IMR-90 (cell line): ENCODE measurements around the gene NRIP2. TPM values are rescaled to one million over a fixed set of nuclear protein-coding genes. Genes with fewer than 3 reads are reported as not detected.
A peak's percentile ranks its signal among the peaks of the same experiment; 100 is the strongest.

Experiments used
- ATAC-seq: fragments of 200-7000 bp; cut with Tn5 transposase; 2 replicates; pipeline ENCODE4 v1.9.1; 2020; ENCODE audit warnings: low read depth, mild to moderate bottlenecking, moderate library complexity
- BruUV-seq: library from RNA; stranded (reverse); fragments of 400-500 nt; replicated peaks from 2 replicates; lab custom pipeline; 2021; lab: Mats Ljungman, UMichigan
- CTCF ChIA-PET: fragments of 300-600 bp; formaldehyde crosslinking; extraction: SDS; loops from one replicate; lab custom pipeline; 2021; ENCODE audit warnings: antibody characterized with exemption; lab: Yijun Ruan, JAX
- POLR2A ChIA-PET: fragments of 300-600 bp; sonication (Branson Sonifier 250); formaldehyde crosslinking; loops from one replicate; lab custom pipeline; 2022; ENCODE audit warnings: antibody characterized with exemption; ENCODE audit not compliant: unreplicated experiment; lab: Charles Lee
- DNase-seq: peaks from one replicate; pipeline ENCODE4 v3.0.0; 2013
- H2AFZ ChIP-seq: replicated peaks from 2 replicates; pipeline ENCODE3; 2013; ENCODE audit warnings: low read length, mild to moderate bottlenecking; ENCODE audit not compliant: poor library complexity
- H2AK5ac ChIP-seq: 2 replicates; pipeline ENCODE4 v1.6.1; 2013; ENCODE audit warnings: low read depth, low read length, inconsistent platforms
- H2AK9ac ChIP-seq: replicated peaks from 2 replicates; pipeline ENCODE3; 2013; ENCODE audit warnings: mild to moderate bottlenecking, low read depth, low read length, moderate library complexity; ENCODE audit not compliant: poor library complexity
- H2BK120ac ChIP-seq: 2 replicates; pipeline ENCODE4 v1.6.1; 2013; ENCODE audit warnings: low read depth, low read length, inconsistent platforms
- H2BK15ac ChIP-seq: 3 replicates; pipeline ENCODE4 v1.6.1; 2013; ENCODE audit warnings: low read depth, low read length, inconsistent platforms
- H2BK20ac ChIP-seq: 2 replicates; pipeline ENCODE4 v1.6.1; 2013; ENCODE audit warnings: low read depth, mild to moderate bottlenecking, inconsistent platforms, low read length, moderate library complexity
- H2BK5ac ChIP-seq: 2 replicates; pipeline ENCODE4 v1.6.1; 2013; ENCODE audit warnings: mild to moderate bottlenecking, low read depth, low read length, inconsistent platforms; ENCODE audit not compliant: poor library complexity, severe bottlenecking
- H3K14ac ChIP-seq: replicated peaks from 2 replicates; pipeline ENCODE4 v1.6.1; 2013; ENCODE audit warnings: low read depth, low read length, inconsistent platforms
- H3K18ac ChIP-seq: 2 replicates; pipeline ENCODE4 v1.6.1; 2013; ENCODE audit warnings: low read depth, low read length, control low read depth
- H3K23ac ChIP-seq: 2 replicates; pipeline ENCODE4 v1.6.1; 2013; ENCODE audit warnings: low read depth, low read length, inconsistent platforms
- H3K27ac ChIP-seq: 2 replicates; pipeline ENCODE4 v1.5.1; 2013; ENCODE audit warnings: mild to moderate bottlenecking, control low read depth, low read length; ENCODE audit not compliant: insufficient read depth
- H3K27me3 ChIP-seq: 2 replicates; pipeline ENCODE4 v1.6.1; 2013; ENCODE audit warnings: low read length; ENCODE audit not compliant: control insufficient read depth, insufficient read depth
- H3K36me3 ChIP-seq: 2 replicates; pipeline ENCODE4 v1.6.1; 2013; ENCODE audit warnings: low read length, mixed read lengths; ENCODE audit not compliant: control insufficient read depth, insufficient read depth
- H3K4ac ChIP-seq: 2 replicates; pipeline ENCODE4 v1.6.1; 2013; ENCODE audit warnings: low read depth, low read length, inconsistent platforms
- H3K4me1 ChIP-seq: 2 replicates; pipeline ENCODE4 v1.6.1; 2013; ENCODE audit warnings: low read length, mixed read lengths; ENCODE audit not compliant: control insufficient read depth, insufficient read depth
- H3K4me2 ChIP-seq: 2 replicates; pipeline ENCODE4 v1.6.1; 2013; ENCODE audit warnings: low read depth, mild to moderate bottlenecking, control low read depth, low read length, moderate library complexity
- H3K4me3 ChIP-seq: 2 replicates; pipeline ENCODE4 v1.5.1; 2013; ENCODE audit warnings: low read depth, mild to moderate bottlenecking, control low read depth, low read length, moderate library complexity; ENCODE audit not compliant: insufficient read depth
- H3K56ac ChIP-seq: 2 replicates; pipeline ENCODE4 v1.6.1; 2013; ENCODE audit warnings: low read length, inconsistent platforms; ENCODE audit not compliant: insufficient read depth; ENCODE audit errors: extremely low read depth
- H3K79me1 ChIP-seq, 2 experiments: 2 replicates each; pipeline ENCODE4 v1.6.1; 2013; ENCODE audit warnings: low read length in 2 of 2, inconsistent platforms in 1 of 2, low read depth in 1 of 2
- H3K9ac ChIP-seq: 2 replicates; pipeline ENCODE4 v1.6.1; 2013; ENCODE audit warnings: low read depth, low read length, control low read depth
- H3K9me1 ChIP-seq: 2 replicates; pipeline ENCODE4 v1.6.1; 2013; ENCODE audit warnings: low read length, inconsistent platforms; ENCODE audit not compliant: insufficient read depth
- H3K9me3 ChIP-seq: 2 replicates; pipeline ENCODE4 v1.6.1; 2013; ENCODE audit warnings: low read length; ENCODE audit not compliant: control insufficient read depth, insufficient read depth
- H4K20me1 ChIP-seq: 2 replicates; pipeline ENCODE4 v1.6.1; 2013; ENCODE audit warnings: low read length, inconsistent platforms; ENCODE audit not compliant: insufficient read depth
- H4K5ac ChIP-seq: 2 replicates; pipeline ENCODE4 v1.6.1; 2013; ENCODE audit warnings: mild to moderate bottlenecking, low read depth, low read length, control low read depth
- H4K8ac ChIP-seq, 2 experiments: 2 replicates each; pipeline ENCODE4 v1.6.1; 2013; ENCODE audit warnings: low read depth in 2 of 2, low read length in 2 of 2, control low read depth in 1 of 2, inconsistent platforms in 1 of 2
- H4K91ac ChIP-seq: 2 replicates; pipeline ENCODE4 v1.6.1; 2013; ENCODE audit warnings: low read depth, low read length, inconsistent platforms; ENCODE audit not compliant: insufficient read depth
- BHLHE40 ChIP-seq: fragments of 150-350 bp; IDR thresholded peaks from 2 replicates; pipeline ENCODE4 v1.6.1; 2016; ENCODE audit warnings: mild to moderate bottlenecking, low read depth, low read length
- CEBPB ChIP-seq: IDR thresholded peaks from 2 replicates; pipeline ENCODE4 v1.6.1; 2012; ENCODE audit warnings: low read depth, low read length, improper control_type of control experiment
- CHD1 ChIP-seq: IDR thresholded peaks from 2 replicates; pipeline ENCODE4 v1.6.1; 2012; ENCODE audit warnings: low read depth, low read length, improper control_type of control experiment
- ELK1 ChIP-seq: fragments of 150-350 bp; IDR thresholded peaks from 2 replicates; pipeline ENCODE4 v1.6.1; 2016; ENCODE audit warnings: low read depth, mild to moderate bottlenecking, low read length, moderate library complexity, borderline replicate concordance
- FOS ChIP-seq: fragments of 150-350 bp; IDR thresholded peaks from 2 replicates; pipeline ENCODE4 v1.6.1; 2016; ENCODE audit warnings: low read depth, low read length
- MAFK ChIP-seq: IDR thresholded peaks from 2 replicates; pipeline ENCODE4 v1.6.1; 2012; ENCODE audit warnings: low read depth, low read length, improper control_type of control experiment
- MAZ ChIP-seq: IDR thresholded peaks from 2 replicates; pipeline ENCODE4 v1.6.1; 2012; ENCODE audit warnings: low read depth, mild to moderate bottlenecking, low read length, improper control_type of control experiment, moderate library complexity, borderline replicate concordance
- MXI1 ChIP-seq: IDR thresholded peaks from 2 replicates; pipeline ENCODE4 v1.6.1; 2012; ENCODE audit warnings: low read depth, mild to moderate bottlenecking, low read length, moderate library complexity, borderline replicate concordance
- NFE2L2 ChIP-seq: fragments of 150-350 bp; IDR thresholded peaks from 2 replicates; pipeline ENCODE4 v1.6.1; 2016; ENCODE audit warnings: low read depth, mild to moderate bottlenecking, low read length
- POLR2A ChIP-seq: IDR thresholded peaks from 2 replicates; pipeline ENCODE4 v1.6.1; 2012; ENCODE audit warnings: mild to moderate bottlenecking, low read depth, low read length
- RAD21 ChIP-seq: IDR thresholded peaks from 2 replicates; pipeline ENCODE4 v1.6.1; 2012; ENCODE audit warnings: low read length, improper control_type of control experiment
- RCOR1 ChIP-seq: IDR thresholded peaks from 2 replicates; pipeline ENCODE4 v1.6.1; 2012; ENCODE audit warnings: mild to moderate bottlenecking, low read length, improper control_type of control experiment; ENCODE audit not compliant: insufficient replicate concordance
- RFX5 ChIP-seq: IDR thresholded peaks from 2 replicates; pipeline ENCODE4 v1.8.0; 2012; ENCODE audit warnings: low read depth, mild to moderate bottlenecking, low read length, moderate library complexity
- SMC3 ChIP-seq: fragments of 150-350 bp; IDR thresholded peaks from 2 replicates; pipeline ENCODE4 v1.6.1; 2016; ENCODE audit warnings: low read depth, mild to moderate bottlenecking, antibody characterized with exemption, low read length, moderate library complexity
- WGBS, 2 experiments: methylation state at CpG; one replicate each; pipeline versions ENCODE4 v1.1.5 to v1.1.7; 2013; ENCODE audit warnings: missing lambda C conversion rate in 2 of 2; ENCODE audit not compliant: insufficient read length in 1 of 2; ENCODE audit errors: extremely low coverage in 2 of 2; 5-methylcytosine and 5-hydroxymethylcytosine counted together
- dilution Hi-C: fragments of 300-500 bp; cut with HindIII; formaldehyde crosslinking; loops from one replicate; pipeline ENCODE4 v1.14.3; 2018; ENCODE audit warnings: low sequenced_read_pairs; ENCODE audit not compliant: unreplicated experiment
- in situ Hi-C: fragments of 300-500 bp; cut with MboI; formaldehyde crosslinking; loops from 3 replicates; pipeline ENCODE4 v1.14.3; 2019; ENCODE audit warnings: low sequenced_read_pairs, inconsistent platforms, mixed read lengths
- intact Hi-C: fragments of 100-400 bp; cut with micrococcal nuclease; formaldehyde crosslinking; loops from 2 replicates; pipeline ENCODE4 v1.10.0; 2022
- polyA plus RNA-seq, 3 experiments: library from polyadenylated mRNA; depleted of rRNA; stranded (reverse); fragments of >200 nt; gene quantifications; 2 replicates each; pipeline ENCODE4 v1.2.3, GENCODE V29; 2012; ENCODE audit warnings: low replicate concordance in 1 of 3
- total RNA-seq: library from RNA; depleted of rRNA; stranded (reverse); fragments of >200 nt; gene quantifications from 2 replicates; pipeline ENCODE4 v1.2.3, GENCODE V29; 2012

NRIP2 gene
- total and polyA plus RNA-seq, 2 of the 4 experiments (the other 2 are of a cell fraction) = 0.18 to 0.27 TPM

- TF ChIP-seq ELK1 = no peak
- peak; percentile 69 for TF ChIP-seq RAD21
- no peak for TF ChIP-seq MAZ
These were observed 18.8 kb upstream of the NRIP2 start (continued) for GRCh38 chr12:2853626-2854025.

DNA sequence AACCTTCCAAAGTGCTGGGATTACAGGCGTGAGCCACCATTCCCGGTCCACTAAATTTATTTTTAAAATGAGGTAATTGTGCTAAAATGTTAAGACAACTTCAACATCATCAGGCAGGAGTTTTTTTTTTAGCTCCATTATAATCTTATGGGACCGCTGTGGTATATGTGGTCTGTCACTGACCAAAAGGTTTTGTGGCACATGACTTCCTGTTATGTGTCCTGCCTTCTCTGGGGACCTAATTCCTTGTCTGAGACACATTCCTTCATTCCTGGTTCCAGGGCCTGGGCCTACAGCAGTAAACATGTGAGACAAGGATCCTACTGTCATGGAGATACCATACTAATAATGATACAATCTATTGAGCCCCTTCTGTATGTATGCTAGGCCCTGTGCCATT, 17.1 kb upstream of the NRIP2 start:
- BruUV-seq = no TSS peak
- Histone ChIP-seq H3K9me3 (no peaks in the 10 kb centered on the region), H3K36me3 (no peaks in the 10 kb centered on the region), H3K4me2 (no peak overlapping the region), H3K27ac (no peak overlapping the region), H2AK5ac (no peak overlapping the region), H4K91ac (no peak overlapping the region), H3K9me1 (peaks cover 4% of the 10 kb centered on the region; the same call in 1 of the 2 replicates), H2AK9ac (no peak overlapping the region), H3K56ac (no peak overlapping the region), H4K5ac (no peak overlapping the region), H3K79me1 (no peaks in the 10 kb centered on the region), H3K18ac (no peak overlapping the region), H4K8ac (no peak overlapping the region), H2BK20ac (no peak overlapping the region), H3K4me3 (no peak overlapping the region), H4K20me1 (0 out of 2 replicates have a peak, but pooled peaks cover 2% of the 10 kb centered on the region), H3K4me1 (peaks cover 5% of the 10 kb centered on the region), H2BK15ac (no peak overlapping the region), H2BK120ac (no peak overlapping the region), H3K23ac (no peak overlapping the region), H3K9ac (no peak overlapping the region), H2AFZ (no peak overlapping the region), H3K14ac (no peak overlapping the region), H2BK5ac (no peak overlapping the region), H3K27me3 (no peaks in the 10 kb centered on the region), H3K4ac (no peak overlapping the region)
- POLR2A ChIA-PET = no interaction called here
- CTCF ChIA-PET = no interaction called here
- WGBS, 2 experiments = no CpG with 5 or more reads among the region's 3 CpGs
- DNase-seq = no peak
- dilution Hi-C loops (no loop called here), in situ Hi-C loops (loop anchor here (10.0 kb wide), 1 partner anchor 183 kb away; no protein-coding TSS in a partner anchor), intact Hi-C loops (loop anchor here (2.0 kb wide), 1 partner anchor 183 kb away; no protein-coding TSS in a partner anchor)
- ATAC-seq = no peak
- TF ChIP-seq CEBPB (no peak), FOS (no peak), BHLHE40 (no peak), ELK1 (no peak), SMC3 (no peak), MXI1 (no peak), NFE2L2 (no peak), RAD21 (no peak), RCOR1 (no peak), MAZ (no peak), RFX5 (no peak), CHD1 (no peak), MAFK (no peak), POLR2A (no peak)
